Liver (tissue), 9 donors: Measurements from ENCODE around the gene LRIG1. TPM values are rescaled to one million over a fixed set of nuclear protein-coding genes. Genes with fewer than 3 reads are reported as not detected.

Source experiments
- DNase-seq: peaks from one replicate; pipeline ENCODE4 v3.0.0-alpha.2; 2017; ENCODE audit warnings: low spot score
- H3K27ac ChIP-seq, 2 donors: one replicate each; pipeline ENCODE4 v1.7.0; 2013; ENCODE audit warnings: inconsistent platforms in 2 of 2, low read length in 2 of 2, control low read depth in 1 of 2, low read depth in 1 of 2, mild to moderate bottlenecking in 1 of 2
- H3K27me3 ChIP-seq, 4 donors: one replicate each; pipeline versions ENCODE4 v1.6.1 to v1.7.0; 2013; ENCODE audit warnings: low read length in 3 of 4, inconsistent platforms in 1 of 4, mild to moderate bottlenecking in 1 of 4, moderate library complexity in 1 of 4; ENCODE audit not compliant: control insufficient read depth in 4 of 4, insufficient read depth in 4 of 4
- H3K36me3 ChIP-seq, 4 donors: one replicate each; pipeline versions ENCODE4 v1.6.1 to v1.7.0; 2013; ENCODE audit warnings: low read length in 3 of 4, mild to moderate bottlenecking in 3 of 4, low read depth in 1 of 4, moderate library complexity in 1 of 4; ENCODE audit not compliant: control insufficient read depth in 4 of 4, insufficient read depth in 3 of 4
- H3K4me1 ChIP-seq, 4 donors: one replicate each; pipeline versions ENCODE4 v1.6.1 to v1.7.0; 2013; ENCODE audit warnings: low read length in 3 of 4, mild to moderate bottlenecking in 3 of 4, moderate library complexity in 1 of 4; ENCODE audit not compliant: control insufficient read depth in 4 of 4, insufficient read depth in 4 of 4
- H3K4me3 ChIP-seq, 3 donors: one replicate each; pipeline versions ENCODE4 v1.6.1 to v1.7.0; 2013; ENCODE audit warnings: low read length in 3 of 3, control low read depth in 1 of 3, low read depth in 1 of 3, mild to moderate bottlenecking in 1 of 3
- H3K9ac ChIP-seq, 2 donors: one replicate each; pipeline ENCODE4 v1.7.0; 2013; ENCODE audit warnings: low read length in 2 of 2, mild to moderate bottlenecking in 2 of 2, moderate library complexity in 2 of 2, control low read depth in 1 of 2, low read depth in 1 of 2
- H3K9me3 ChIP-seq, 4 donors: one replicate each; pipeline versions ENCODE4 v1.6.1 to v1.7.0; 2013; ENCODE audit warnings: low read length in 3 of 4; ENCODE audit not compliant: control insufficient read depth in 4 of 4
- CTCF ChIP-seq: fragments of 150-350 bp; IDR thresholded peaks from 2 replicates; pipeline ENCODE4 v1.5.1; 2017; ENCODE audit warnings: improper control_type of control experiment, low read depth, low read length; ENCODE audit not compliant: missing input control
- EGR1 ChIP-seq, 2 donors: IDR thresholded peaks; 2 replicates each; pipeline ENCODE4 v1.6.1; 2016 to 2018; ENCODE audit warnings: antibody characterized with exemption in 2 of 2, low read depth in 2 of 2
- FOXA1 ChIP-seq: IDR thresholded peaks from 2 replicates; pipeline ENCODE4 v1.6.1; 2016; ENCODE audit warnings: antibody characterized with exemption
- FOXA2 ChIP-seq: IDR thresholded peaks from 2 replicates; pipeline ENCODE4 v1.6.1; 2016; ENCODE audit warnings: antibody characterized with exemption
- GABPA ChIP-seq, 2 donors: IDR thresholded peaks in 1 of 2; conservative IDR thresholded peaks in 1 of 2; 2 replicates each; pipeline ENCODE4 v1.6.1; 2016; ENCODE audit warnings: antibody characterized with exemption in 2 of 2, mild to moderate bottlenecking in 1 of 2, moderate library complexity in 1 of 2
- HNF4A ChIP-seq, 2 donors: conservative IDR thresholded peaks; 2 replicates each; pipeline ENCODE4 v1.6.1; 2016; ENCODE audit warnings: antibody characterized with exemption in 2 of 2, mild to moderate bottlenecking in 2 of 2
- HNF4G ChIP-seq: IDR thresholded peaks from 2 replicates; pipeline ENCODE4 v1.6.1; 2016; ENCODE audit warnings: antibody characterized with exemption
- MAX ChIP-seq: IDR thresholded peaks from 2 replicates; pipeline ENCODE4 v1.6.1; 2016; ENCODE audit warnings: antibody characterized with exemption
- NR2F2 ChIP-seq: IDR thresholded peaks from 2 replicates; pipeline ENCODE4 v1.6.1; 2016; ENCODE audit warnings: antibody characterized with exemption
- RAD21 ChIP-seq, 2 donors: IDR thresholded peaks; 2 replicates each; pipeline ENCODE4 v1.6.1; 2016; ENCODE audit warnings: antibody characterized with exemption in 2 of 2, mild to moderate bottlenecking in 2 of 2
- REST ChIP-seq: IDR thresholded peaks from 2 replicates; pipeline ENCODE4 v1.6.1; 2016; ENCODE audit warnings: antibody characterized with exemption, mild to moderate bottlenecking
- RXRA ChIP-seq, 2 donors: IDR thresholded peaks; 2 replicates each; pipeline ENCODE4 v1.6.1; 2017 to 2018; ENCODE audit warnings: antibody characterized with exemption in 2 of 2, mild to moderate bottlenecking in 1 of 2
- SP1 ChIP-seq: IDR thresholded peaks from 2 replicates; pipeline ENCODE4 v1.6.1; 2018; ENCODE audit warnings: antibody characterized with exemption, mild to moderate bottlenecking
- TAF1 ChIP-seq: conservative IDR thresholded peaks from 2 replicates; pipeline ENCODE4 v1.6.1; 2016; ENCODE audit warnings: antibody characterized with exemption, mild to moderate bottlenecking
- YY1 ChIP-seq: IDR thresholded peaks from 2 replicates; pipeline ENCODE4 v1.6.1; 2016; ENCODE audit warnings: antibody characterized with exemption, mild to moderate bottlenecking
- ZBTB33 ChIP-seq: IDR thresholded peaks from 2 replicates; pipeline ENCODE4 v1.6.1; 2016; ENCODE audit warnings: antibody characterized with exemption
- WGBS: extraction: QIAGEN DNeasy Blood & Tissue Kit; methylation state at CpG from one replicate; pipeline ENCODE4 v1.1.7; 2013; 5-methylcytosine and 5-hydroxymethylcytosine counted together
- polyA plus RNA-seq, 2 donors: library from polyadenylated mRNA; stranded (reverse) in 1 of 2; unstranded in 1 of 2; fragments of 200-250 nt in 1 of 2; fragments of >200 nt in 1 of 2; fragmentation: Nextera tagmentation in 1 of 2; extraction: Ambion mirVana in 1 of 2; gene quantifications; one replicate each; pipeline versions ENCODE4 v1.2.1 to v1.2.3, GENCODE V29; 2013 to 2015
- total RNA-seq, 2 donors: library from RNA; depleted of rRNA; stranded (reverse); fragments of >200 nt; gene quantifications; one replicate each; pipeline ENCODE4 v1.2.3, GENCODE V29; 2014
- donor health status: healthy.
- donor health status: healthy.
- donor health status: healthy.
- donor health status: healthy.
- donor health status: healthy.

LRIG1 gene
- total and polyA plus RNA-seq, 4 donors: 9.4 to 48.9 (median 12.9) TPM

GRCh38 chr3:66392966-66393332, 107.9 kb downstream of the LRIG1 start:
- Histone ChIP-seq H3K9ac (no peak overlapping the region), H3K36me3 (peaks cover 5 to 46% (median 37%) of the 10 kb centered on the region in 4 donors), H3K27me3 (no peaks in the 10 kb centered on the region), H3K9me3 (no peaks in the 10 kb centered on the region), H3K27ac (no peak overlapping the region), H3K4me3 (no peak overlapping the region), H3K4me1 (no peaks in the 10 kb centered on the region)
- DNase-seq: no peak
- WGBS: 98% methylated on average over 2 of the region's 2 CpGs
- TF ChIP-seq HNF4G (no peak), GABPA (IDR thresholded peaks at IDR 0.05 in 1 of 2, conservative IDR thresholded peaks at IDR 0.05 in 1 of 2) (no peak), ZBTB33 (no peak), TAF1 (no peak), RXRA (IDR thresholded peaks at IDR 0.05) (no peak), EGR1 (IDR thresholded peaks at IDR 0.05; ENCODE audit: low read depth in 2 of 2) (no peak), MAX (no peak), FOXA1 (no peak), RAD21 (IDR thresholded peaks at IDR 0.05) (no peak), REST (no peak), NR2F2 (no peak), HNF4A (conservative IDR thresholded peaks at IDR 0.05) (no peak), YY1 (no peak), CTCF (no peak), SP1 (no peak)

GRCh38 chr3:66392512-66392911, 108.3 kb downstream of the LRIG1 start:
- DNase-seq: no peak
- no peaks in the 10 kb centered on the region for H3K9me3 ChIP-seq
- no peaks in the 10 kb centered on the region for H3K4me1 ChIP-seq
- H3K27ac ChIP-seq: no peak overlapping the region
- H3K27me3 ChIP-seq: no peaks in the 10 kb centered on the region
- WGBS: 88% methylated on average over 3 of the region's 3 CpGs
- TF ChIP-seq FOXA2: no peak
- peaks cover 5 to 42% (median 33%) of the 10 kb centered on the region in 4 donors for H3K36me3 ChIP-seq
- no peak overlapping the region for H3K9ac ChIP-seq
- no peak overlapping the region for H3K4me3 ChIP-seq
